ENCODE results near the gene CCDC89.

CCDC89 gene

GRCh38 chr11:85721191-85721590 lies 35.2 kb upstream of the CCDC89 start:
- in situ Hi-C loops (cut with MboI; ENCODE audit: low sequenced_read_pairs, unreplicated experiment), result no loop called here
- TF ChIP-seq, protein P1, sequence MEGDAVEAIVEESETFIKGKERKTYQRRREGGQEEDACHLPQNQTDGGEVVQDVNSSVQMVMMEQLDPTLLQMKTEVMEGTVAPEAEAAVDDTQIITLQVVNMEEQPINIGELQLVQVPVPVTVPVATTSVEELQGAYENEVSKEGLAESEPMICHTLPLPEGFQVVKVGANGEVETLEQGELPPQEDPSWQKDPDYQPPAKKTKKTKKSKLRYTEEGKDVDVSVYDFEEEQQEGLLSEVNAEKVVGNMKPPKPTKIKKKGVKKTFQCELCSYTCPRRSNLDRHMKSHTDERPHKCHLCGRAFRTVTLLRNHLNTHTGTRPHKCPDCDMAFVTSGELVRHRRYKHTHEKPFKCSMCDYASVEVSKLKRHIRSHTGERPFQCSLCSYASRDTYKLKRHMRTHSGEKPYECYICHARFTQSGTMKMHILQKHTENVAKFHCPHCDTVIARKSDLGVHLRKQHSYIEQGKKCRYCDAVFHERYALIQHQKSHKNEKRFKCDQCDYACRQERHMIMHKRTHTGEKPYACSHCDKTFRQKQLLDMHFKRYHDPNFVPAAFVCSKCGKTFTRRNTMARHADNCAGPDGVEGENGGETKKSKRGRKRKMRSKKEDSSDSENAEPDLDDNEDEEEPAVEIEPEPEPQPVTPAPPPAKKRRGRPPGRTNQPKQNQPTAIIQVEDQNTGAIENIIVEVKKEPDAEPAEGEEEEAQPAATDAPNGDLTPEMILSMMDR (IDR thresholded peaks at IDR 0.05; ENCODE audit: borderline replicate concordance, control extremely low read depth, extremely low read depth, insufficient read depth, missing control alignments), result no peak
- no peak for DNase-seq (ENCODE audit: low spot score)

- no peak for DNase-seq (ENCODE audit: low spot score)
- TF ChIP-seq, protein P1 (IDR thresholded peaks at IDR 0.05; ENCODE audit: borderline replicate concordance, control extremely low read depth, extremely low read depth, insufficient read depth, missing control alignments), result no peak
- in situ Hi-C loops (cut with MboI; ENCODE audit: low sequenced_read_pairs, unreplicated experiment), result no loop called here
Observed at GRCh38 chr11:85718991-85719807, 33.2 kb upstream of the CCDC89 start.

GRCh38 chr11:85718126-85718943 lies 32.3 kb upstream of the CCDC89 start:
- TF ChIP-seq, protein P1 (IDR thresholded peaks at IDR 0.05; ENCODE audit: borderline replicate concordance, control extremely low read depth, extremely low read depth, insufficient read depth, missing control alignments), result no peak
- in situ Hi-C loops (cut with MboI; ENCODE audit: low sequenced_read_pairs, unreplicated experiment), result no loop called here
- no peak for DNase-seq (ENCODE audit: low spot score)

- in situ Hi-C loops (cut with MboI; ENCODE audit: low sequenced_read_pairs, unreplicated experiment), result no loop called here
- TF ChIP-seq, protein P1 (IDR thresholded peaks at IDR 0.05; ENCODE audit: borderline replicate concordance, control extremely low read depth, extremely low read depth, insufficient read depth, missing control alignments), result no peak
- no peak for DNase-seq (ENCODE audit: low spot score)
Observed at GRCh38 chr11:85717429-85717828, 31.4 kb upstream of the CCDC89 start.

DNA sequence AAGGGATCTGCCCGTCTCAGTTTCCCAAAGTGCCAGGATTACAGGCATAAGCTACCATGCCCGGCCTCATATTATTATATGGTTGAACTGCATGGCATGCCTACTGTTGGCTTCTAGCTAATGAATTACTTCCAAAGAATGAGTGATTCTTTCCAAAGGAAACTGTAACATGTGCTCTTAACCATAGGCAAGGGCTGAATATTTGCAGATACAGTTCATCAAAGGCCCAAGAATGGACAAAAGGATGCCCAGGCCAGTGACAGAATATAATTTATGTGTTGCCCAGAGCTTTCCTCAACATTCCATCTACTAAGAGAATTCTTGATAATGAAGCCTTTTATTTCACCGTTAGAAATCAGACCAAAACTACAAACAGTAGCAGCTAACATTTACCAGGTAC lies 27.0 kb upstream of the CCDC89 start:
- DNase-seq (ENCODE audit: low spot score), result no peak
- TF ChIP-seq, protein P1 (IDR thresholded peaks at IDR 0.05; ENCODE audit: borderline replicate concordance, control extremely low read depth, extremely low read depth, insufficient read depth, missing control alignments), result no peak
- in situ Hi-C loops (cut with MboI; ENCODE audit: low sequenced_read_pairs, unreplicated experiment), result no loop called here

DNA sequence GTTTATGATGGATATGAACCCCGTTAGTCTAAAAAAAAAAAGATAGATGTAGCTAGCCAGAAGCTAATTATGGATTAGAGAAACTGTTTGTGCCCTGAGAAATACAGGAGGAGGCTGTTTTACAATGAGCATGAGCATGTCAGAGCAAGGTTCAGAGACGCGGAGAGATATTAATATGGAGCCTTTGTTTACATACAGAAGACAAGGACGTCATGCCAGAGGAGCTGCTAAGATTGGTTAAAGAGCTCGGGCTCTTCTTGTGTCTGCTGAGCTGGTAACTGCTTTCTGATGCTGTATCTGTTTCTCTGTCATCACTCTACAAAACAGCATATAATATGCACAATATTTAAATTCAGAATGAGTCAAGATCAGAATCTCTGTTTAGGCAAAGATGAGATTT lies 24.9 kb upstream of the CCDC89 start:
- TF ChIP-seq, protein P1 (IDR thresholded peaks at IDR 0.05; ENCODE audit: borderline replicate concordance, control extremely low read depth, extremely low read depth, insufficient read depth, missing control alignments), result no peak
- no peak for DNase-seq (ENCODE audit: low spot score)
- in situ Hi-C loops (cut with MboI; ENCODE audit: low sequenced_read_pairs, unreplicated experiment), result no loop called here
